ENCODE data around the gene BAZ2B.
"Not testable (repeated sequence)": the region's sequence is repeated elsewhere in the genome, so short reads cannot be mapped to it uniquely, and the experiment has no call there.

Gene BAZ2B

DNA sequence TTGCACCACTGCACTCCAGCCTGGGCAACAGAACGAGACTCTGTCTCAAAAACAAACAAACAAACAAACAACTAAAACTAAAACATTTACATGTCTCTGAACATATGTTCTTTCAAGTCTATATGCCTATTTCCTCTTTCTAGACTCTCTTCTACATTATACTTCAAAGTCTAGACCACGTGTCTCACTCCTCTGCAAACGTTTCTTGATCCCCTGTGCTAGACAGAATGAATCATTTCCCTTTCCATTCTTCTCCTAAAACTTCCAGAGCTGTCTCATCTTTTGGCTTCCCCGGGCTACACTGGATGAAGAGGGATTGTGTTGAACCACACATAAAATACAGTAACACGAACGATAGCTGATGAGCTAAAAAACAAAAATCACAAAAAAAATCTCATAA, 67.1 kb downstream of the BAZ2B start:
- H3K27ac ChIP-seq, result no peak overlapping the region
- no peak for TF ChIP-seq ZFX (IDR thresholded peaks at IDR 0.05)
- TF ChIP-seq, protein P1, sequence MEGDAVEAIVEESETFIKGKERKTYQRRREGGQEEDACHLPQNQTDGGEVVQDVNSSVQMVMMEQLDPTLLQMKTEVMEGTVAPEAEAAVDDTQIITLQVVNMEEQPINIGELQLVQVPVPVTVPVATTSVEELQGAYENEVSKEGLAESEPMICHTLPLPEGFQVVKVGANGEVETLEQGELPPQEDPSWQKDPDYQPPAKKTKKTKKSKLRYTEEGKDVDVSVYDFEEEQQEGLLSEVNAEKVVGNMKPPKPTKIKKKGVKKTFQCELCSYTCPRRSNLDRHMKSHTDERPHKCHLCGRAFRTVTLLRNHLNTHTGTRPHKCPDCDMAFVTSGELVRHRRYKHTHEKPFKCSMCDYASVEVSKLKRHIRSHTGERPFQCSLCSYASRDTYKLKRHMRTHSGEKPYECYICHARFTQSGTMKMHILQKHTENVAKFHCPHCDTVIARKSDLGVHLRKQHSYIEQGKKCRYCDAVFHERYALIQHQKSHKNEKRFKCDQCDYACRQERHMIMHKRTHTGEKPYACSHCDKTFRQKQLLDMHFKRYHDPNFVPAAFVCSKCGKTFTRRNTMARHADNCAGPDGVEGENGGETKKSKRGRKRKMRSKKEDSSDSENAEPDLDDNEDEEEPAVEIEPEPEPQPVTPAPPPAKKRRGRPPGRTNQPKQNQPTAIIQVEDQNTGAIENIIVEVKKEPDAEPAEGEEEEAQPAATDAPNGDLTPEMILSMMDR (conservative IDR thresholded peaks at IDR 0.05), result no peak

DNA sequence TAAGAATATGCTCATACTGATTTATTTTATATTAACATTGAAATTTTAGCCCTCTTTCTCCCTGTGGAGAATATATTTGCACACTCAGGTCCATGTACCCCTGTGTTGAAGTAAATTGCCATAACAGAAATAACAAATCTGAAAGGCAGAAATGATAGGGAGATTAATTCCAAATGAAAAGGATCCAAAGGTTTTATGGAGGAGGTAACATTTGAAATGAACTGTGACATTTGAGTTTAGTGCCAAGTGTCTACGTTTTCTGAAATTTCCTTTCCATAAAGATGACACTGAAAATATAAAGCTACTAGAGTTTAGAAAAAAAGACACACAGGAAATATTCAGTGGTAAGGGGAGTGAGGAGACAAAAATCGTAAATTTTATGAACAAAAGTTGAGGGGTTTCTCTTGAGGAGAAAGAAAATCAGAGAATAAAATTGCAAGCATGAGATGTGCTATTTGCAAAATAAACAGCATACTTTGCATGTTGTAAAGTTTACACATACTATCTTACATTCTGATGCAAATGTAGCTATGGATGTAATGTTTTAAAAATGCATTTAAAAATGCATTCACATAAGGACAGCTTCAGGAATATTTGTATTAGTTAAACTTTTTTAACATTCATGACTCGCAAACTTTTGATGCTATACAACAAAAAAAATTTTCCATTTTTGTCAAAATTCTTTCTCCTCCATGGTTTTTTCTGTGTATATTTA, 69.5 kb downstream of the BAZ2B start:
- no peak overlapping the region for H3K27ac ChIP-seq
- TF ChIP-seq ZFX (IDR thresholded peaks at IDR 0.05), result no peak
- TF ChIP-seq, protein P1 (conservative IDR thresholded peaks at IDR 0.05), result no peak

DNA sequence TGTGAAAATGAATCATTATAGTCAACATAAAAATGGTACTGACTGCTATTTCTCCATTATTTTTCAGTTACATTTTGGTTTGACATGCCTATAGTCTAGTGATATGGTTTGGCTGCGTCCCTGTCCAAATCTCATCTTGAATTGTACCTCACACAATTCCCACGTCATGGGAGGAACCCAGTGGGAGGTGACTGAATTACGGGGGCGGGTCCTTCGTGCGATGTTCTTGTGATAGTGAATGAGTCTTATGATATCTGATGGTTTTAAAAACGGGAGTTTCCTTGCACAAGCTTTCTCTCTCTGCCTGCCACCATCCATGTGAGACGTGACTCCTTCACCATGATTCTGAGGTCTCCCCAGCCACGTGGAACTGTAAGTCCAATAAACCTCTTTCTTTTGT, 70.3 kb downstream of the BAZ2B start:
- TF ChIP-seq ZFX (IDR thresholded peaks at IDR 0.05), result no peak
- TF ChIP-seq, protein P1 (conservative IDR thresholded peaks at IDR 0.05), result no peak
- no peak overlapping the region for H3K27ac ChIP-seq

DNA sequence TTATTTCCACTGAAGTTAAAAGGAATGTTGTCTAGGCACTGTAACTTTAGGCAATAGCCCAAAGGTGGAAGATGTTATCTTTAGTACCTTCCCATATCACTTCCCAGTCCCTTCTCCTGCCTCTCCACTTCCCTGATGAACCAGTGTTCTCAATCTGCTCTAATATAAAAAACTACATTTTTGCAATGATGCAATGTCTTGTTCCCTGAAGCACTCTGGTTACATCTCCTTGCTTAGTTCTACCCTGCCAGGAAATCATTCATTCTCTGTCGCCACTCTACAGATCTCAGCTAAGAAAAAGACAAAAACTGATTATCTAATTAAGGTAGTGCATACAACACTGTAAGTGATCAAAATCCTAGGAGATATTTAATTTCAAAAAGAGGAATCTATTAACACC, 71.3 kb downstream of the BAZ2B start:
- no peak overlapping the region for H3K27ac ChIP-seq
- no peak for TF ChIP-seq ZFX (IDR thresholded peaks at IDR 0.05)
- TF ChIP-seq, protein P1 (conservative IDR thresholded peaks at IDR 0.05), result no peak

DNA sequence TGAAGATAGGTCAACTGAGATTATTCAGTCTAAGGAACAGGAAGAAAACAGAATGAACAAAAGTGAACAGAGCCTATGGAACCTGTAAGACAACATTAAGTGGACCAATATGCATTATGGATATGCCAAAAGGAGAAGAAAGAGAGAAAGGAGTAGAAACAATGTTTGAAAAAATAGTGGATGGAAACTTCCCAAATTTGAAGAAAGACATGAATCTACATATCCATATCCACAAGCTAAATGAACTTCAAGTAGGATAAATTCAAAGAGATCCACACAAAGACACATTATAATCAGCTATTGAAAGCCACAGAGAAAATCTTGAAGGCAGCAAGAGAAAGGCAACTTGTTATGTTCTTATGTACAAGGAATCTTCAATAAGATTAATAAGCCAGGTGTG, 74.2 kb downstream of the BAZ2B start:
- no peak overlapping the region for H3K27ac ChIP-seq
- TF ChIP-seq, protein P1 (conservative IDR thresholded peaks at IDR 0.05), result no peak
- TF ChIP-seq ZFX (IDR thresholded peaks at IDR 0.05), result no peak

DNA sequence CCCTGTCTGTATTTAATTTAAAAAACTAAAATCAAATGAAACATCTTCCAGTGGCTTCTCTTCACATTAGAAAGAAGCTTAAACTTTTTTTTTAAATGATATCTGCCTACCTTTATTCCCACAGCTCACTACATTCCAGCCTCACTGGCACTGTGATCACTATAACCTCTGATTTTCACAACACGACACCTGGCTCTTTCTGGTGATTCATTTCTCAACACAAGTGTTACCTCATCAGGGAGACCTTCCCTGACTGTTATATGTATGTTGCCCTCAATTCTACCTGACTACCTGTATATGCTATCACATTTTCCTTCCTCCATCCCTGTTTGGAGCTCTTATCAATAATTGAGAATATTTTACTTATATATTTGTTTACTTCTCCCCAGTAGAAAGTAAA, 76.6 kb downstream of the BAZ2B start:
- H3K27ac ChIP-seq, result no peak overlapping the region
- TF ChIP-seq, protein P1 (conservative IDR thresholded peaks at IDR 0.05), result no peak
- TF ChIP-seq ZFX (IDR thresholded peaks at IDR 0.05), result no peak

DNA sequence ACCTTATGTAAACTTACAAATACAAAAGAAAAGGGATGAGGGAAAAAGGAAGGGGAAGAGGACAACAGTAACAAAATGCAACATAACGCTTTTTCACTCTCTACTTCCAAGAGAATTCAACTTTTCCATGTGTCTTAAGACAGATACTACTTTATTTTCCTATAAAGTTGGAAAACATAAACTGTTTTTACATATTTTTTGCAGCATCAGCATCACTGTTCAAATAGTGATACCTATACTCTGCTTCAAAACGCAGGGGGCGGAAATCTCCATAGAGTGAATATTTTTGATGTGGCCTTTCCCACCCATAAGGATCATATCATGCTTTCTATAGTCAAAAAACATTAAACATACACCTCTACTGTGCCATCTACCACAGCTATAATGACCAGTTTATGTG, 77.5 kb downstream of the BAZ2B start:
- TF ChIP-seq, protein P1 (conservative IDR thresholded peaks at IDR 0.05), result no peak
- TF ChIP-seq ZFX (IDR thresholded peaks at IDR 0.05), result no peak
- H3K27ac ChIP-seq, result no peak overlapping the region

DNA sequence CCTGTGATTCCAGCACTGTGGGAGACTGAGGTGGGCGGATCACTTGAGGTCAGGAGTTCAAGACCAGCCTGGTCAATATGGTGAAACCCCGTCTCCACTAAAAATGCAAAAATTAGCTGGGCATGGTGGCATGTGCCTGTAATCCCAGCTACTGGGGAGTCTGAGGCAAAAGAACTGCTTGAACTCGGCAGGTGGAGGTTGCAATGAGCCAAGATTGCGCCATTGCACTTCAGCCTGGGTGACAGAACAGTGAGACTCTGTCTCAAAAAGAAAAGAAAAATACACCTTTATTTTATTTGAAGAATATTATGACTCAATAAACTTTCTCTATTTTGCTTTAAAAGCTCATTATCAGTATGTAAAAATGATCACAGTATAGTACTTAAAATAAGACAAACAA, 81.1 kb downstream of the BAZ2B start:
- not testable (repeated sequence) for H3K27ac ChIP-seq

Measured in C4-2B (cell line).